Measurements from ENCODE around the gene SECISBP2.

- TF ChIP-seq MYC (CRISPR knock-in tag; IDR thresholded peaks at IDR 0.05; ENCODE audit: borderline replicate concordance) (peak; percentile 41; the same call in 1 of the 2 replicates), ZNF619 (CRISPR knock-in tag; IDR thresholded peaks at IDR 0.05) (no peak)
These were observed 32.8 kb downstream of the SECISBP2 start for GRCh38 chr9:89350988-89351557.
